PC-9 (cell line): Measurements from ENCODE around the gene ABCA2. TPM values are rescaled to one million over a fixed set of nuclear protein-coding genes. Genes with fewer than 3 reads are reported as not detected.

Source experiments
- BruUV-seq: library from RNA; stranded (reverse); fragments of 400-500 nt; replicated peaks from 2 replicates; lab custom pipeline; 2021; lab: Mats Ljungman, UMichigan
- CTCF ChIA-PET: fragments of 300-600 bp; sonication (Branson Sonifier 250); formaldehyde crosslinking; loops from one replicate; lab custom pipeline; 2022; ENCODE audit warnings: antibody characterized with exemption; lab: Charles Lee
- POLR2A ChIA-PET: fragments of 300-600 bp; sonication (Branson Sonifier 250); formaldehyde crosslinking; loops from one replicate; lab custom pipeline; 2022; ENCODE audit warnings: antibody characterized with exemption; ENCODE audit not compliant: unreplicated experiment; lab: Charles Lee
- DNase-seq, 2 experiments: peaks; one replicate each; pipeline versions ENCODE4 v3.0.0 to v3.0.0-alpha.2; 2015 to 2022; ENCODE audit warnings: mixed read lengths in 1 of 2
- H2AFZ ChIP-seq: fragments of 200-600 bp; sonication (generic); 2 replicates; pipeline ENCODE4 v1.8.1; 2017; ENCODE audit warnings: antibody characterized with exemption
- H3F3A ChIP-seq: fragments of 200-600 bp; sonication (generic); 2 replicates; pipeline ENCODE4 v1.8.1; 2017; ENCODE audit warnings: antibody characterized with exemption, mild to moderate bottlenecking, low read depth; ENCODE audit not compliant: insufficient read depth
- H3K27ac ChIP-seq: fragments of 200-600 bp; sonication (generic); 2 replicates; pipeline ENCODE4 v1.6.1; 2016; ENCODE audit warnings: mixed run types
- H3K27me3 ChIP-seq: fragments of 200-600 bp; sonication (generic); 2 replicates; pipeline ENCODE4 v1.6.1; 2016; ENCODE audit warnings: low read depth, mixed run types; ENCODE audit not compliant: insufficient read depth
- H3K36me3 ChIP-seq: fragments of 200-600 bp; sonication (generic); 2 replicates; pipeline ENCODE4 v1.6.1; 2016; ENCODE audit warnings: low read depth, mixed run types
- H3K4me1 ChIP-seq: fragments of 200-600 bp; sonication (generic); replicated peaks from 2 replicates; pipeline ENCODE4 v1.6.1; 2016; ENCODE audit warnings: mixed run types; ENCODE audit not compliant: insufficient read depth
- H3K4me2 ChIP-seq: fragments of 200-600 bp; sonication (generic); 2 replicates; pipeline ENCODE4 v1.6.1; 2017; ENCODE audit warnings: mixed run types
- H3K4me3 ChIP-seq: fragments of 200-600 bp; sonication (generic); 2 replicates; pipeline ENCODE4 v1.6.1; 2016; ENCODE audit warnings: mixed run types
- H3K79me2 ChIP-seq: fragments of 200-600 bp; sonication (generic); 2 replicates; pipeline ENCODE4 v1.6.1; 2017; ENCODE audit warnings: low read depth, mixed run types
- H3K9me2 ChIP-seq: fragments of 200-600 bp; sonication (generic); 2 replicates; pipeline ENCODE4 v1.8.1; 2017; ENCODE audit warnings: mild to moderate bottlenecking; ENCODE audit not compliant: insufficient read depth
- H3K9me3 ChIP-seq: fragments of 200-600 bp; sonication (generic); 2 replicates; pipeline ENCODE4 v1.8.1; 2016; ENCODE audit warnings: low read depth; ENCODE audit not compliant: insufficient read depth
- H4K20me1 ChIP-seq: fragments of 200-600 bp; sonication (generic); 2 replicates; pipeline ENCODE4 v1.8.1; 2017; ENCODE audit not compliant: insufficient read depth
- CTCF ChIP-seq: fragments of 200-600 bp; sonication (generic); conservative IDR thresholded peaks from 2 replicates; pipeline ENCODE4 v1.6.1; 2017; ENCODE audit warnings: mixed run types, antibody characterized with exemption, mild to moderate bottlenecking, moderate library complexity
- EZH2 ChIP-seq: fragments of 200-600 bp; sonication (generic); IDR thresholded peaks from 2 replicates; pipeline ENCODE4 v1.8.0; 2017; ENCODE audit warnings: antibody characterized with exemption, low read depth
- intact Hi-C: fragments of 100-400 bp; cut with micrococcal nuclease; formaldehyde crosslinking; loops from one replicate; pipeline ENCODE4 v1.10.0; 2022; ENCODE audit not compliant: unreplicated experiment
- total RNA-seq: library from RNA; stranded (reverse); gene quantifications from 2 replicates; pipeline ENCODE4 v1.2.3, GENCODE V29; 2021

The ABCA2 gene
- total RNA-seq, 1 experiment from 2014 or later, result 79.2 TPM

- POLR2A ChIA-PET, result no interaction called here
These were observed 11.8 kb upstream of the ABCA2 start for GRCh38 chr9:137039611-137040366.

GRCh38 chr9:137038916-137039315 lies 10.9 kb upstream of the ABCA2 start:
- DNase-seq, result no peak
- no peaks in the 10 kb centered on the region for H3K36me3 ChIP-seq
- no peaks in the 10 kb centered on the region for H3K9me2 ChIP-seq
- H3K27ac ChIP-seq, result no peak overlapping the region
- H3K9me3 ChIP-seq, result no peaks in the 10 kb centered on the region
- peaks cover 6% of the 10 kb centered on the region for H3K79me2 ChIP-seq
- intact Hi-C loops, result no loop called here
- H3K4me3 ChIP-seq, result no peak overlapping the region
- H3K4me2 ChIP-seq, result no peak overlapping the region
- H4K20me1 ChIP-seq, result peaks cover 17% of the 10 kb centered on the region
- CTCF ChIA-PET, result interaction anchor here (0.9 kb wide), 1 partner anchor 91 kb away, joined by 4 read pairs; no protein-coding TSS in a partner anchor
- POLR2A ChIA-PET, result no interaction called here
- H3F3A ChIP-seq, result peaks cover 22% of the 10 kb centered on the region; the same call in 1 of the 2 replicates
- no peak for TF ChIP-seq CTCF
- no peak for TF ChIP-seq EZH2
- H3K4me1 ChIP-seq, result peaks cover 12% of the 10 kb centered on the region
- no peaks in the 10 kb centered on the region for H3K27me3 ChIP-seq
- H2AFZ ChIP-seq, result no peak overlapping the region
- no TSS peak for BruUV-seq

More at GRCh38 chr9:137039611-137040366, 11.8 kb upstream of the ABCA2 start:
- H3F3A ChIP-seq, result peaks cover 20% of the 10 kb centered on the region; the same call in 1 of the 2 replicates
- no peak overlapping the region for H3K27ac ChIP-seq
- no peak overlapping the region for H3K4me2 ChIP-seq
- CTCF ChIA-PET, result interaction anchor here (0.9 kb wide), 1 partner anchor 92 kb away, joined by 4 read pairs; no protein-coding TSS in a partner anchor
- intact Hi-C loops, result no loop called here
- DNase-seq, result no peak
- BruUV-seq, result TSS peak; percentile 40
- no peaks in the 10 kb centered on the region for H3K9me3 ChIP-seq
- H2AFZ ChIP-seq, result no peak overlapping the region
- TF ChIP-seq EZH2 (no peak), CTCF (no peak)
- H3K4me1 ChIP-seq, result peaks cover 15% of the 10 kb centered on the region
- no peak overlapping the region for H3K4me3 ChIP-seq
- H3K79me2 ChIP-seq, result peaks cover 15% of the 10 kb centered on the region
- H3K9me2 ChIP-seq, result no peaks in the 10 kb centered on the region
- H3K36me3 ChIP-seq, result no peaks in the 10 kb centered on the region
- no peaks in the 10 kb centered on the region for H3K27me3 ChIP-seq
- H4K20me1 ChIP-seq, result peaks cover 26% of the 10 kb centered on the region

GRCh38 chr9:137037483-137037882 lies 9.4 kb upstream of the ABCA2 start:
- H3K9me3 ChIP-seq, result no peaks in the 10 kb centered on the region
- H2AFZ ChIP-seq, result no peak overlapping the region
- no peak for TF ChIP-seq CTCF
- no peak for TF ChIP-seq EZH2
- no peak overlapping the region for H3K4me3 ChIP-seq
- POLR2A ChIA-PET, result interaction anchor here (0.6 kb wide), 1 partner anchor 197 kb away, joined by 5 read pairs; no protein-coding TSS in a partner anchor
- CTCF ChIA-PET, result no interaction called here
- H3K27ac ChIP-seq, result no peak overlapping the region
- 0 out of 2 replicates have a peak, but pooled peaks cover 4% of the 10 kb centered on the region for H4K20me1 ChIP-seq
- no peak for DNase-seq
- H3K4me2 ChIP-seq, result no peak overlapping the region
- BruUV-seq, result no TSS peak
- H3F3A ChIP-seq, result peaks cover 22% of the 10 kb centered on the region; the same call in 1 of the 2 replicates
- intact Hi-C loops, result no loop called here
- no peaks in the 10 kb centered on the region for H3K9me2 ChIP-seq
- no peaks in the 10 kb centered on the region for H3K27me3 ChIP-seq
- H3K79me2 ChIP-seq, result no peaks in the 10 kb centered on the region
- H3K4me1 ChIP-seq, result peaks cover 9% of the 10 kb centered on the region
- H3K36me3 ChIP-seq, result no peaks in the 10 kb centered on the region
